ENCODE data around the gene C10orf95.

DNA sequence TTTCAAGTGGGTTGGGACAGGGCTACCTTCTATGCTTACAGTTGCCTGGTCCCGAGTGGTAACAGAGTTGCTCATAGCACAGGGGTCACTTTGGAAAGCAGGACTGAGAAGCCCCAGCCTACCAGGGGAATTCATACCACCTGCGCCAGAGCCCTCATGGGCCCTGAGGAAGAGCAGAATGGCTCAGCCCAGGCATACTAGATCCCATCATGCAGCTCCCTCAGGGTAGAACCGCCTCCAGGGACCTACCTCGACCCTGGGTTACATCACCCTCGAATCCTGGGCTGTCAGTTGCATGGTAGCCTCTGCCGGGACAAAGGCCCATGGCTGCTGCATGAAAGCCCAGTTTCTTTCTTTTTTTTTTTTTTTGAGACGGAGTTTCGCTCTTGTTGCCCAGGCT is 21.9 kb downstream of the C10orf95 start:
- TF ChIP-seq, protein P1, sequence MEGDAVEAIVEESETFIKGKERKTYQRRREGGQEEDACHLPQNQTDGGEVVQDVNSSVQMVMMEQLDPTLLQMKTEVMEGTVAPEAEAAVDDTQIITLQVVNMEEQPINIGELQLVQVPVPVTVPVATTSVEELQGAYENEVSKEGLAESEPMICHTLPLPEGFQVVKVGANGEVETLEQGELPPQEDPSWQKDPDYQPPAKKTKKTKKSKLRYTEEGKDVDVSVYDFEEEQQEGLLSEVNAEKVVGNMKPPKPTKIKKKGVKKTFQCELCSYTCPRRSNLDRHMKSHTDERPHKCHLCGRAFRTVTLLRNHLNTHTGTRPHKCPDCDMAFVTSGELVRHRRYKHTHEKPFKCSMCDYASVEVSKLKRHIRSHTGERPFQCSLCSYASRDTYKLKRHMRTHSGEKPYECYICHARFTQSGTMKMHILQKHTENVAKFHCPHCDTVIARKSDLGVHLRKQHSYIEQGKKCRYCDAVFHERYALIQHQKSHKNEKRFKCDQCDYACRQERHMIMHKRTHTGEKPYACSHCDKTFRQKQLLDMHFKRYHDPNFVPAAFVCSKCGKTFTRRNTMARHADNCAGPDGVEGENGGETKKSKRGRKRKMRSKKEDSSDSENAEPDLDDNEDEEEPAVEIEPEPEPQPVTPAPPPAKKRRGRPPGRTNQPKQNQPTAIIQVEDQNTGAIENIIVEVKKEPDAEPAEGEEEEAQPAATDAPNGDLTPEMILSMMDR (IDR thresholded peaks at IDR 0.05; ENCODE audit: low read depth, low read length, poor library complexity, severe bottlenecking): no peak
- TF ChIP-seq EZH2phosphoT487 (IDR thresholded peaks at IDR 0.05; ENCODE audit: borderline replicate concordance, low read length): no peak

Measured in DOHH2 (cell line).